ENCODE measurements around the gene METRNL. TPM values are rescaled to one million over a fixed set of nuclear protein-coding genes. Genes with fewer than 3 reads are reported as not detected.
A peak's percentile ranks its signal among the peaks of the same experiment; 100 is the strongest.
"Not testable (repeated sequence)": the region's sequence is repeated elsewhere in the genome, so short reads cannot be mapped to it uniquely, and the experiment has no call there.

The METRNL gene
- total and polyA plus RNA-seq, 5 donors from 2014 or later: 0.47 to 22.7 (median 0.84) TPM

- Mint-ChIP-seq H3K4me1 (peaks cover 0 to 16% (median 7%) of the 10 kb centered on the region in 4 donors), H3K9me3 (no peaks in the 10 kb centered on the region), H3K27me3 (peaks cover 32% of the 10 kb centered on the region), H3K4me3 (no peak overlapping the region), H3K36me3 (no peaks in the 10 kb centered on the region), H3K27ac (no peak overlapping the region)
- Histone ChIP-seq H3K27me3 (ENCODE audit: control insufficient read depth, insufficient read depth, low read length) (no peaks in the 10 kb centered on the region), H3K36me3 (ENCODE audit: control insufficient read depth, insufficient read depth, low read length) (no peaks in the 10 kb centered on the region), H3K27ac (ENCODE audit: insufficient read depth, low read length, poor library complexity, severe bottlenecking) (no peak overlapping the region), H3K9me3 (ENCODE audit: control insufficient read depth in 2 of 2, low read length in 2 of 2) (no peaks in the 10 kb centered on the region), H3K4me1 (ENCODE audit: control insufficient read depth, insufficient read depth, low read length, poor library complexity, severe bottlenecking) (peaks cover 13% of the 10 kb centered on the region), H3K4me3 (ENCODE audit: low read depth, low read length) (no peak overlapping the region)
- no peak for ATAC-seq (ENCODE audit: low read depth in 2 of 2)
- no peak for DNase-seq
These were observed 49.2 kb downstream of the METRNL start for GRCh38 chr17:83128306-83129240.

DNA sequence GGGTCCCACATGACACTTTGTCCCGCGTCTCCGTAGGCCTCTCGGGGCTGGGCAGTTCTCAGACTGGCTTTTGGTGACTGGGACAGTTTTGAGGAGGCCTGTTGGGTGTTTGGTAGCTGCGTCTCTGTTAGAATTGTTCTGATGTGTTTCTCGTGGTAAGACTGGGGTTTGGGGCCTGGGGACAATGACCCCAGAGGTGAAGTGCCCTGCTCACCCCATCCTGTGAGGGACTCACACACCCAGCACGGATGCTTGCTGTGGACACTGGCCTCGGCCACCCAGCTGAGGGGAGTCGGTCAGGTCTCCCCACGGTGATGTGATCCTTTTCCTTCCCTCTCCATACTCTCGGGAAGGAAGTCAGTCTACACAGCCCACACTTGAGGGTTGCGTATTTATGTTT lies 50.3 kb downstream of the METRNL start:
- Histone ChIP-seq H3K4me3 (ENCODE audit: low read depth, low read length) (no peak overlapping the region), H3K27ac (ENCODE audit: insufficient read depth, low read length, poor library complexity, severe bottlenecking) (no peak overlapping the region), H3K9me3 (ENCODE audit: control insufficient read depth in 2 of 2, low read length in 2 of 2) (no peaks in the 10 kb centered on the region), H3K4me1 (ENCODE audit: control insufficient read depth, insufficient read depth, low read length, poor library complexity, severe bottlenecking) (peaks cover 13% of the 10 kb centered on the region), H3K27me3 (ENCODE audit: control insufficient read depth, insufficient read depth, low read length) (no peaks in the 10 kb centered on the region), H3K36me3 (ENCODE audit: control insufficient read depth, insufficient read depth, low read length) (no peaks in the 10 kb centered on the region)
- Mint-ChIP-seq H3K36me3 (no peaks in the 10 kb centered on the region), H3K4me3 (no peak overlapping the region), H3K27ac (no peak overlapping the region), H3K4me1 (peaks cover 0 to 16% (median 4%) of the 10 kb centered on the region in 4 donors), H3K9me3 (no peaks in the 10 kb centered on the region), H3K27me3 (peaks cover 27% of the 10 kb centered on the region)
- ATAC-seq (ENCODE audit: low read depth in 2 of 2) (no peak), DNase-seq (no peak)

DNA sequence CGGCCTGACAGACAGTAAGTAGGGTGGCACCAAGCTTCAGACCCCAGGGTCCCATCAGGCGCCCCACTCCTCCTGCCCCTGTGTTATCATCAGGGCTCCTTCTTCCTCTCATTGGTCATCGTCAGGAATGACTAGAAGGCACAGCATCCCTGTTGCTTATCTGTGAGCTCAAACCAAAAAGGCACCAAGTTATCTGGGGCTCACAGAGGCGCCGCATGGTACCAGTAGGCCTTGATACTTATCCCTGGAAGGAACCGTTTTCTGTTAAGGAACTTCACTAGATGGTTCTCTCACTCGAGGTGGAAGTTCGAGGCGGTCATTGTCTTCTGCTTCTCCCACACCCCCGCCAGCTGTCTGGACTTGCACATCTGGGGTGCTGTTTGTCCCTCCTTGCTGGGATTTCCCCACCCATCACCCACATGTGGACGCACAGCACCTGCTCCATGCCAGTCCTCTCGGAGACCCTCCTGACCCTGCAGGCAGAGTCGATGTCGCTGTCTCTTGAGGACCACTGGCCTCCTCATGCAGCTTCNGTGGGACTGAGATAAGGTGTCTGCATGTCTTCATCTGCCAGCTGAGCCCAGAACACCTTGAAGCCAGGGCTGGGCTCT lies 52.1 kb downstream of the METRNL start:
- H3K27ac Mint-ChIP-seq: peak overlapping the region in 1 of 3 donors; percentile 43
- no peaks in the 10 kb centered on the region for H3K4me1 ChIP-seq (ENCODE audit: control insufficient read depth, insufficient read depth, low read length, poor library complexity, severe bottlenecking)
- no peak for ATAC-seq (ENCODE audit: low read depth in 2 of 2)

GRCh38 chr17:83132251-83133081 lies 53.1 kb downstream of the METRNL start:
- Mint-ChIP-seq H3K4me3 (no peak overlapping the region), H3K36me3 (no peaks in the 10 kb centered on the region), H3K9me3 (no peaks in the 10 kb centered on the region), H3K27ac (peak overlapping the region in 1 of 3 donors; percentile 56), H3K27me3 (peaks cover 6% of the 10 kb centered on the region), H3K4me1 (peaks cover 0 to 2% (median 0%) of the 10 kb centered on the region in 4 donors)
- ATAC-seq (ENCODE audit: low read depth in 2 of 2) (no peak), DNase-seq (no peak)
- H3K4me3 ChIP-seq (ENCODE audit: low read depth, low read length): no peak overlapping the region
- H3K27me3 ChIP-seq (ENCODE audit: control insufficient read depth, insufficient read depth, low read length): peaks cover 2% of the 10 kb centered on the region
- H3K4me1 ChIP-seq (ENCODE audit: control insufficient read depth, insufficient read depth, low read length, poor library complexity, severe bottlenecking): no peaks in the 10 kb centered on the region
- no peak overlapping the region for H3K27ac ChIP-seq (ENCODE audit: insufficient read depth, low read length, poor library complexity, severe bottlenecking)
- H3K36me3 ChIP-seq (ENCODE audit: control insufficient read depth, insufficient read depth, low read length): no peaks in the 10 kb centered on the region
- H3K9me3 ChIP-seq (ENCODE audit: control insufficient read depth in 2 of 2, low read length in 2 of 2): no peaks in the 10 kb centered on the region

More for the DNA sequence above, 52.1 kb downstream of the METRNL start:
- Mint-ChIP-seq H3K9me3 (no peaks in the 10 kb centered on the region), H3K4me1 (peaks cover 0 to 3% (median 2%) of the 10 kb centered on the region in 4 donors), H3K4me3 (no peak overlapping the region), H3K36me3 (no peaks in the 10 kb centered on the region), H3K27me3 (peaks cover 13% of the 10 kb centered on the region)
- Histone ChIP-seq H3K9me3 (ENCODE audit: control insufficient read depth in 2 of 2, low read length in 2 of 2) (no peaks in the 10 kb centered on the region), H3K27me3 (ENCODE audit: control insufficient read depth, insufficient read depth, low read length) (peaks cover under 1% of the 10 kb centered on the region), H3K36me3 (ENCODE audit: control insufficient read depth, insufficient read depth, low read length) (no peaks in the 10 kb centered on the region), H3K4me3 (ENCODE audit: low read depth, low read length) (no peak overlapping the region), H3K27ac (ENCODE audit: insufficient read depth, low read length, poor library complexity, severe bottlenecking) (no peak overlapping the region)
- DNase-seq: no peak

GRCh38 chr17:83133302-83134121 lies 54.1 kb downstream of the METRNL start:
- no peak for DNase-seq
- ATAC-seq (ENCODE audit: low read depth in 2 of 2): no peak
- H3K9me3 Mint-ChIP-seq: no peaks in the 10 kb centered on the region
- H3K9me3 ChIP-seq (ENCODE audit: control insufficient read depth in 2 of 2, low read length in 2 of 2): no peaks in the 10 kb centered on the region
- H3K27ac ChIP-seq (ENCODE audit: insufficient read depth, low read length, poor library complexity, severe bottlenecking): no peak overlapping the region
- peak overlapping the region in 1 of 3 donors; percentile 76 for H3K27ac Mint-ChIP-seq
- H3K36me3 ChIP-seq (ENCODE audit: control insufficient read depth, insufficient read depth, low read length): no peaks in the 10 kb centered on the region
- H3K4me1 Mint-ChIP-seq: peaks cover 0 to 2% (median 0%) of the 10 kb centered on the region in 4 donors
- H3K4me3 Mint-ChIP-seq: no peak overlapping the region
- H3K4me3 ChIP-seq (ENCODE audit: low read depth, low read length): no peak overlapping the region
- H3K36me3 Mint-ChIP-seq: no peaks in the 10 kb centered on the region
- H3K27me3 Mint-ChIP-seq: peaks cover 12% of the 10 kb centered on the region
- peaks cover 2% of the 10 kb centered on the region for H3K27me3 ChIP-seq (ENCODE audit: control insufficient read depth, insufficient read depth, low read length)
- H3K4me1 ChIP-seq (ENCODE audit: control insufficient read depth, insufficient read depth, low read length, poor library complexity, severe bottlenecking): no peaks in the 10 kb centered on the region

DNA sequence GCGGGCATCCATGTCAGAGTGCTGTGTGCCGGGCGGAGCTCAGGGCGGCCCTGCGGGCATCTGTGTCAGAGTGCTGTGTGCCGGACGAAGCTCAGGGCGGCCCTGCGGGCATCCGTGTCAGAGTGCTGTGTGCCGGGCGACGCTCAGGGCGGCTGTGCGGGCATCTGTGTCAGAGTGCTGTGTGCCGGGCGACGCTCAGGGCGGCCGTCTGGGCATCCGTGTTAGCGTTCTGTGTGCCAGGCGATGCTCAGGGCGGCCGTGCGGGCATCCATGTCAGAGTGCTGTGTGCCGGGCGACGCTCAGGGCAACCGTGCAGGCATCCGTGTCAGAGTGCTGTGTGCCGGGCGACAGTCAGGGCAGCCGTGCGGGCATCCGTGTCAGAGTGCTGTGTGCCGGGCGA lies 55.0 kb downstream of the METRNL start:
- not testable (repeated sequence) for H3K4me1 Mint-ChIP-seq; H3K9me3 Mint-ChIP-seq; H3K27ac ChIP-seq (ENCODE audit: insufficient read depth, low read length, poor library complexity, severe bottlenecking); H3K36me3 ChIP-seq (ENCODE audit: control insufficient read depth, insufficient read depth, low read length); H3K36me3 Mint-ChIP-seq; H3K4me1 ChIP-seq (ENCODE audit: control insufficient read depth, insufficient read depth, low read length, poor library complexity, severe bottlenecking); H3K9me3 ChIP-seq (ENCODE audit: control insufficient read depth in 2 of 2, low read length in 2 of 2); H3K27me3 ChIP-seq (ENCODE audit: control insufficient read depth, insufficient read depth, low read length); H3K4me3 ChIP-seq (ENCODE audit: low read depth, low read length); ATAC-seq (ENCODE audit: low read depth in 2 of 2); H3K27ac Mint-ChIP-seq; DNase-seq; H3K4me3 Mint-ChIP-seq
- H3K27me3 Mint-ChIP-seq: peaks cover 12% of the 10 kb centered on the region

DNA sequence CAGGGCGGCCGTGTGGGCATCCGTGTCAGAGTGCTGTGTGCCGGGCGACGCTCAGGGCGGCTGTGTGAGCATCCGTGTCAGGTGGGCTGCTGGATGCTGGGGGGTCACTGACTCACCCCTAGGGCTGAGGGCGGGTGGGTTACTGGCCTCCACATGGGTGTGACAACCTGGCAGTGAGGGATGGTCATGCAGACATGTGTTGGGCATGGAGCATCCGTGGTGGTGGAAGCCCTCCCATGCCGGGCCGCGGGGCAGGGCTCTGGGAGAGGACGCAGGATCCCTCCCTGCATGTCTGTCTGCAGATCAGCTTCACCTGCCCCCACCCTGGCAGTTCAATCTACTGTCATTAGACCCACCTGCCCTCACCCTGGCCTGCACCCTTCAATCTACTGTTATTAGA lies 56.3 kb downstream of the METRNL start:
- no peak for ATAC-seq (ENCODE audit: low read depth in 2 of 2)
- H3K9me3 ChIP-seq (ENCODE audit: control insufficient read depth in 2 of 2, low read length in 2 of 2): no peaks in the 10 kb centered on the region
- peaks cover 9% of the 10 kb centered on the region for H3K27me3 Mint-ChIP-seq
- peaks cover 2% of the 10 kb centered on the region for H3K27me3 ChIP-seq (ENCODE audit: control insufficient read depth, insufficient read depth, low read length)
- no peak overlapping the region for H3K4me3 Mint-ChIP-seq
- no peak overlapping the region for H3K4me3 ChIP-seq (ENCODE audit: low read depth, low read length)
- H3K4me1 Mint-ChIP-seq: no peaks in the 10 kb centered on the region
- no peaks in the 10 kb centered on the region for H3K9me3 Mint-ChIP-seq
- H3K36me3 Mint-ChIP-seq: no peaks in the 10 kb centered on the region
- H3K27ac ChIP-seq (ENCODE audit: insufficient read depth, low read length, poor library complexity, severe bottlenecking): no peak overlapping the region
- no peak overlapping the region for H3K27ac Mint-ChIP-seq
- no peaks in the 10 kb centered on the region for H3K4me1 ChIP-seq (ENCODE audit: control insufficient read depth, insufficient read depth, low read length, poor library complexity, severe bottlenecking)
- H3K36me3 ChIP-seq (ENCODE audit: control insufficient read depth, insufficient read depth, low read length): no peaks in the 10 kb centered on the region
- DNase-seq: no peak
